Activated T-helper 9 cell treated with anti-CD3 and anti-CD28 coated beads, Interleukin-2, amount 50 U/mL, for 16 hours (primary cell): Measurements from ENCODE around the gene CHST15.

ENCODE experiments used
- DNase-seq: peaks from one replicate; pipeline ENCODE4 v3.0.0-alpha.2; 2020; ENCODE audit warnings: low read depth

The CHST15 gene

DNA sequence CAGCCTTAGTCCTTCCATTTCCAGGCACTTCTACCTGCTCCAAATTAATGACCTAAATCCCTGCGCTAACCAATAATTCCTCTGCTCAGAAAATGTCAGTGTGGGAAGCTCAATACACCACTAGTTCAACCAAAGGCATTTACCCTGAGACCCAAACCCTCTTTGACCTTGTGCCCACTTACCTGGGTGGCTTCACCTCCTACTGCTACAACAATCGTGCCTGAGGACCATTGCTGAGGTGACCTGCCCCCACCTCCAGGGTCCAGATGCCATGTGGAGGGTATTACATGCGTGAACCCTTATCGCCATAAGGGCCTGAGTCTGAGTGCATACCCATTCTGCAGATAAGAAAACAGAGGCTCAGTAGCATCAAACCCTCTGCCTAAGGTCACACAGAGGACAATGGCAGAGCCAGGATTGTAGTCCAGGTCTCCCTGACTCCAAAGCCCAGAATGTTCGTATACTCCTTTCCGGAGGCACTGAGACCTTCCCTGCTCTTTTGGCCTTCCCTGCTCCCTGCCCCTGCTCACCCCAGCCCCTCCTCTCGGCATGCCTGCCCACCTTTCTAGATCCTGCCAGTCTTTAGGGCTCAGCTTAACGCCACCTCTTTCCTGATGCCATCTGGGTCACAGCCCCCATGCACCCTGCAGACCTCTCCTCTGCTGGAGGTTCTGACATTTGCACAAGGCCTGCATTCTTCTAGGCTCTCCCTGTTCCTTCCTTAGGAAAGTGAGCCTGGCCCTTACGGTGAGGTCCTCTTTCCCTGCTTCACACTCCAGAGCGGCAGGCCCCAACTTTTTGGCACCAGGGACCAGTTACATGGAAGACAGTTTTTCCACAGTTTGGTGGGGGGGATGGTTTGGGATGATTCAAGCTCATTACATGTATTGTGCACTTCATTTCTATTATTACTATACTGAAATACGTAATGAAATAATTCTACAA, 94.9 kb downstream of the CHST15 start:
- no peak for DNase-seq

DNA sequence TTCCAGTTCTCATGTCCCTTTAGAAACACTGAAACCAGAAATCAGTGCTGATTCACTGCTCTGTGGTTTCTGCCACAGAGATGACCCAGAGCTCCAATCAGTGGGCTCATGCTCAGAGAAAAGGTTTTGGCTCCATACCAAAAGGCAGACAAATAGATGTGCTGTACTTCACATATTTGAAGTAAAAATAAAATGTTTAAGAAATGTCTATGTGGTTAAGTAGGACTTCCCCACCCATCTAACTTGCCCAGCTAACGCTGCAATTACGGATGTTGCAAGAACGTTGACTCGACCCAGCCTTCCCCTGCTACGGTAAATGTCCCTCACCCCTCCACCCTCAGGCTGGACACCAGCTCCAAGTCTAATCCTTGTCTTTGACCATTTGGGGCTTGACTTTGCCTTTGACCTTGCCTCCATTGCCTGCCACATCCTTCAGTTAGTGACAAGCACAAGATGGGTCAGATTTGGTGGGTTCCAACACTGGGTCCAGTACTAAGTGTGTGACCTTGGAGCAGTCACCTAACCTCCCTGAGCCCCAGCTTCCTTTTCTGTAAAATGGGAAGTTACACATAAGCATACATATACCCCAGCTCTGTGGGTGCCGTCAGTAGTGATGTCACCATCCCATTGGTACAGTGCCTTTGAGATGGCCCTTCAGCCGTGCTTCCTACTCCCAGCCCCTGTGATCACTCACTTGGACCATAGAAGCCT, 95.8 kb downstream of the CHST15 start:
- DNase-seq = no peak

DNA sequence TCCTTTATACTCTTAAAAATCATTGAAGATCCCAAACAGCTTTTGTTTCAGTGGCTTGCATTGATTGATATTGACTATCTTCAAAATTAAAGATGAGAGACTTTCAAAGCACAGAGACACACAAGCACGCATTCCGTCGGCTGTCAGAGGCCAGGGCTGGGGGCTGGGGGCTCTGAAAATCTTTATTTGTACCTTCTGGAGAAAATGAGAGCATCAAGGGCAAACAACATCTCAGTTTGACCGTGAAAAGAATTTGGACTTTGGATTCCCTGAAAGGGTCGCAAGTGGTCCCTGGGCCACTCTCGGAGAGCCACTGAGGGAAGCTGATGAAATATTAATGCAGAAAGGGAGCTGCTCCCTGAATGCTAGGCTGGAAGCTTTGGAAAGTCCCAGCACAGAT, 96.4 kb downstream of the CHST15 start:
- DNase-seq = no peak

DNA sequence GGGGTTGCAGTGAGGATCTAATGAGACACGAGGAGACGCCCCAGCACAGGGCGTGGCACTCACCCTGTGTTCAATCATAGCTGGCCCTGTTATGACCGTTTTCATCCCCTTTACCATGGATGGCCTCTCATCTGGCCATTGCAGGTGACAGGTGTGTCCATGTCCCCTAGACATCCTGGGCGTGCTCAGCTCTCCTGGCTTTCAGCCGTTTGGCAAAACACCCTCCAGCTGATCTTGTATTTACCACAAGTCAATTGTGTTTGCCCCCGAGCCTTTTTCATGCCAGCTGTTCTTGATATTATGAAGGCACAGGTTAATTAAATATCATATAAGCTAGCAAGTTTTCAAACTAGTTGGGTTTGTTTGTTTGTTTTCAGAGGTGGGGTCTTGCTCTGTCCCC, 97.1 kb downstream of the CHST15 start:
- DNase-seq = no peak

DNA sequence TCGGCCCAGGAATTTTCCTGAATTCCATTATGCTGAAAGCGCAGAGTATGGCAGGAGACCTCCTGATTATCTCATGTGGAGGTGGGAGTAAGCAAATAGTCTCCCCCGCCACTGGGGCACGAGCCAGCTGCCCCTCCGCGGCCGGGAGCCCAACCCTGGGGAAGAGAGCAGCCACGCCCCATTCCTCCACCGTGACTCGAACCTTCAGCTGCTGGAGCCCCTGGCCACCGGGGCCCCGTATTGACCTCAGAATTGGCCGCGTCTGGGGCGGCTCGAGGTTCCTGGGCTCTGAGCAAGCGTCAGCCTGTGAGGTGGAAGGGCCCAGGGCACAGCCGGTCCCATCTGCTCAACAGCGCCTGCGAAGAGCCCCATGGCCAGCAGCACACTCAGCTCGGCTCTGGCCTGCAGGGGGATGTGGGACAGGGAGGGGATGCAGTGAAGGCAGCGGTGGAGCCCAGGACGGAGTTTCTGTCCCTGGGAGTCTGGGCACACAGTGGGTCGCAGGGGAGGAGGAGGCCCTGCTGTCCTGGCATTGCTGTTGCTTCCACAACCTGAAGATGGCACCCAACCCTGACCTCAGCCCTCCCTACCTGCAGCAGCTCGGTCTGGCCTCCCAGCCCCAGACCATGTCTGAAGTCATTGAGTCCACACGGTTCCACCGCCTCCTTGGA, 97.8 kb downstream of the CHST15 start:
- DNase-seq = no peak

DNA sequence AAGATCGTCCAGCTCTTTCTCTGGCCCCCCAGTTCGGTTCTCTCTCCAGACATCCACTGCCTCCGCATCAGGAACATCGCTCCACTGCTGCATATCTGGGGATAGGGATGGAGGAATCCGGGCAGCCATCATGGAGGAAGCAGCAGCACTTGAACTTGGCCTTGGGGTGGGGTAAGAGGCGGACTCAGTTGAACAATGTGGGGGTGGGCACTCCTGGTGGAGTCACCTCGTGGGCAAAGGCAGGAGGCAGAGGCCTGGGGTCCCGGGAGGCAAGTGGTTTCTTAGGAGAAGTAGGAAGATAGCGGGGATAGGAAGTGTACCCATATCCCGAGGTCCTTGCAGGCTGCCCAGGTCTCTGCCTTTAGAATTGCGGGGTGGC, 98.3 kb downstream of the CHST15 start:
- DNase-seq = no peak

DNA sequence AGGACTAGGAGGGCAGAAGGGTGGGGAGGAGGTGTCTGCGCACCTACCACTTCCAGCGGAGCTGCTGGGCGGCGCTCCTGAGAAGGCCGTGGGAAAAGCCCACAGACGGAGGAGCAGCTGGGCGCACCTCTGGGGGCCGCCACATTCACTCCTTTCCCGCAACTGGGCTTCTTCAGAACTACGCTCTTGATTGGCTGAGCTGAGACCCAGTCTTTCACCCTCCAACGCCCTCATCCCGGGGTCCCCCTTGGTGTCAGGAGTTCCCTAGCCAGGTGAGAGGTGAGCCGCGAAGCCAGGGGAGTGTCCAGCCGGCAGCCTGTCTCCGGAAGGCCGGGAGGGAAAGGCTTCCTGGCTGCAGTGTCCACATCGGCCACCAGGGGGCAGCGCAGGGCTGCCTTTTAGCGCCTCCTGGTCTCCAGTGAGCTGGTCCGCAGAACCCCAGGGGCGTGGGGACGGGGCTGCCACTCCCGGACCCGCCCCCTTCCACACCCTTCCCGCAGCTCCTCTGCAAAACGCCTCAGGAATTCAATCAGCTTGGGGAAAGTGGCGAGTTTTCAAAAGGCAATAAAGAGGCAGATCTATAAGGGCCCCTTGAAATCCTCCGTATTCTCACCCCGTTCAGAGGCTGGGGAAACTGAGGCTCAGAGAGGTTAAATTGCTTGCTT, 98.8 kb downstream of the CHST15 start:
- DNase-seq = peak; percentile 73

DNA sequence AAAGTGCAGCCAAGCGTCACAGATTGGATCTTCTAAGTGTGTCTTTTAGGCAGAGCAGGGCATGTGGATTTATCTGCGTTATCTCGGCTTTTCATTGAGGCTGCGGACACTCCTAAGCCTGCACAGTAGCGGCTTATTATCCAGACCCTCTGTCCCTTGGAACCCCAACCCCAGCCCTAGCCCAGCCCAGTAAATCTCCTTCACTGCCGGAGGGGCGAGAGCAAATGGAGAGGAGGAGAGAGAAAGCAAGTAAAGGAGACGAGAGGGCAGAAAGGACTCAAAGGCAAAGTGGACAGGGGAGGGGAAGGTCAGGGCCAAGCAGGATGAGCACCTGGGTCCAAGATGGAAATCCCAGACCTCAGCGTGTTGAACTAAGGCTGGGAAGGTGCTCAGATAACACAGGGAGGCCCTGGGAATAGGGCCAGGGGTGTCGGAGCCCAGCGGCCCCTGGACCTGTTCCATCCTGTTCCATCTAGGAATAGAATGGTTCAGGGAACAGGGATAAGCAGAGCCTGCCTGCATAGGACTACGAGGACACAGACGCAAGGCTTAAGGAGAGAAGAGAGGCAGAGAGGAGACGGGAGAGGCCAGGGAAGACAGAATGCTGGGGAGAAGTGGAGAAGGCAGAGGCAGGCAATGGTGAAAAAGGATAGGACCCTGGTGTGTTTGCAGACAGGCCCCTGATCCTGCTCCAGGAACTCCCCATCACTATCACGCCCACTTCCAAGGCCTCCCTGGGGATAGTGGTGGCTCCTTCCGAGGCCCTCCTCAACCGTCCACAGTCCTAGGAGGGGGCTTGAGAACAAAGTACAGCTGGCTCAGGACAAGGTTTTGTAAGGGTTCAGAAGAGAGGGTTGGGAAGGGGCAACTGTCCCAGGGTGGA, 99.6 kb downstream of the CHST15 start:
- no peak for DNase-seq

DNA sequence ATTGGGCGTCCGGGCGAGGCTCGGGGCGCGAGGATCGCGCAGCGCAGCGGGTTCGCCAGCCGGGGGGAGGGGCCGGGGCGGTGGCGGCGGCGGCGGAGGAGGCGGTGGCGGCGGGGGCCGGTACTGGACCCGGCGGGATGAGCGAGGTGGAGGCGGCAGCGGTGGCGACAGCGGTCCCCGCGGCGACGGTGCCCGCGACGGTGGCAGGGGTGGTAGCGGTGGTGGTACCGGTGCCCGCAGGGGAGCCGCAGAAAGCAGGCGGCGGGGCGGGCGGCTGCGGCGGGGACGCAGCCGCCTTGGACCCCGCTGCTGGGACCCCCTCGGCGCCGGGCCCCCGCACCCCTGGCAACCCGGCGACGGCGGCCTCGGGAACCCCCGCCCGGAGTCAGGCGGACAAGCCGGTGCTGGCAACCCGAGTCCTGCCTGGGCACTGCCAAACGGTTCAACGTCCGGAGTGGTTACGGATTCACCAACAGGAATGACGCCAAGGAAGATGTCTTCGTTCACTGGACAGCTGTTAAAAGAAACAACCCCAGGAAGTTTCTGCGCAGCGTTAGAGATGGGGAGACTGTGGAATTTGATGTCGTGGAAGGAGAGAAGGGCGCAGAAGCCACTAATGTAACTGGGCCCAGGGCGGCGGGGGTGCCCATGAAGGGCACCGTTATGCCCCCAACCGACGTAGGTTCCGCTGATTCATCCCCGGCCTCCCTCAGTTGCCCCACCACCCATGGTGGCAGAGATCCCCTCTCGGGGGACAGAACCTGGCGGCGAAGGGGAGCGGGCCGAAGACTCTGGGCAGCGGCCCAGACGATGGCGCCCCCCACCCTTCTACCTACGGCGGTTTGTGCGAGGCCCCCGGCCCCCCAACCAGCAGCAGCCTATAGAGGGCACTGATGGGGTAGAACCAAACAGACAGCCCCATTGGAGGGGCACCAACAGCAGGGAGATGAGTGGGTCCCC, 101.5 kb downstream of the CHST15 start:
- no peak for DNase-seq

DNA sequence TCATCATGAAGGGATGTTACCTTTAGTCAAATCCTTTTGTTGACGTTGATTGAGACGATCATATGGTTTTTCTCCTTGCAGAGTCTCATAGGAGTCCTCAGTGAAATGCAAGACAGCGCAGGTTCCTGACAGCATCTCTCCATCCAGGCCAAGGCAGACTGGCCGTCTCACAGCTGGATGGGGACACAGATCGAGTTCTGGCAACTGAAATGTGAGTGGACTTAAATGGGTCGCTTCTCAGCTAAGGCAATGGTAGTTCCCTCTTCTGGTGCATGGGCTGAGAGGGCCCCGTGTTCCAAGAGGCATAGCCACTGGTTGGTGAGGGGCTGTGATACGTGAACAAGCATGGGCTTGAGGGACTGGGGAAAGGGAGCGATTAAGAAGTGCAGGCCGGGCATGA, 102.5 kb downstream of the CHST15 start:
- no peak for DNase-seq

DNA sequence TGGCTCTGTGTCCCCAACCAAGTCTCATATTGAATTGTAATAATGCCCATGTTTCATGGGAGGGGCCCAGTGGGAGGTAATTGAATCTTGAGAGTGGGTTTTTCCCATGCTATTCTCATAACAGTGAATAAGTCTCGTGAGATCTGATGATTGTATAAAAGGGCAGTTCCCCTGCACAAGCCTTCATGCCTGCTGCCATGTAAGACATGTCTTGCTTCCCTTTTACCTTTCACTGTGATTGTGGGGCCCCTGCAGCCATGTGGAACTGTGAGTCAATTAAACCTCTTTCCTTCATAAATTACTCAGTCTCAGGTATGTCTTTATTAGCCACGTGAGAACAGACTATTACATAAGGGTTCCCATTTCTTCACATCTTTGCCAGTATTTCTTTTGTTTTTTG, 104.7 kb downstream of the CHST15 start:
- no peak for DNase-seq

DNA sequence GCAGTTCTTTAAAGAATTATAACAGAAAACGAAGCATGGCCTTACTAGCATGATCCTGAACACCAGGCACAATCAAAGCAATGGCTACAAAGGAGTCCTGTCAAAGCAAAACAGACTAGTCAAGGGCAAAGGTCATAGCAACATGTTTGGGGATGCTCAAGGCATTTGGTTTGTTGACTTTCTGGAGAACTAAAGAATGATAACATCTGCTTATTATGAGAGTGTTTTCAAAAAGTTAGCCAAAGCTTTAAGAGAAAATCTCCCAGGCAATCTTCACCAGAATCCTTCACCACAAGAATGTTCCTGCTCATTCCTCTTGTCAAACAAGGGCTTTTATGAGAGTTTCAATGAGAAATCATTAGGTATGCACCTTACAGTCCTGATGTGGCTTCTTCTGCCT, 106.7 kb downstream of the CHST15 start:
- DNase-seq = no peak

DNA sequence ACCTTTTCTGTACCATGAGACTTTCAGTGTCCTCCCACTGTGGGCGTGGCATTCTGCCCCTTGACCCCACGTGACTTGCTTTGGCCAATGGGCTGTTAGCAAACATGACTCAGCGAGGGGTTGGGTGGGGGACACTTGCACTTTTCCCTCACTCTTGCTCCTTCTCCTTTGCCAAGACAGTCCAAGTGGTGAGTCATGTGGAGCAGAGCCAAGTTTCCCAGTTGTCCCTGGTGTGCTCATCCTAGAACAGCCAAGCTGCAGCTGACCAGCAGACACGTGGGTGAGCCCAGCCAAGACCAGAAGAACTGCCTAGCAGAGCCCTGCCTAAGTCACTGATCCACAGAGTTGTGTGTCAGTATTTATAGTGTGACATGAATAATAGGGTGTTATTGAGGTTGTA, 119.0 kb downstream of the CHST15 start:
- DNase-seq = no peak

DNA sequence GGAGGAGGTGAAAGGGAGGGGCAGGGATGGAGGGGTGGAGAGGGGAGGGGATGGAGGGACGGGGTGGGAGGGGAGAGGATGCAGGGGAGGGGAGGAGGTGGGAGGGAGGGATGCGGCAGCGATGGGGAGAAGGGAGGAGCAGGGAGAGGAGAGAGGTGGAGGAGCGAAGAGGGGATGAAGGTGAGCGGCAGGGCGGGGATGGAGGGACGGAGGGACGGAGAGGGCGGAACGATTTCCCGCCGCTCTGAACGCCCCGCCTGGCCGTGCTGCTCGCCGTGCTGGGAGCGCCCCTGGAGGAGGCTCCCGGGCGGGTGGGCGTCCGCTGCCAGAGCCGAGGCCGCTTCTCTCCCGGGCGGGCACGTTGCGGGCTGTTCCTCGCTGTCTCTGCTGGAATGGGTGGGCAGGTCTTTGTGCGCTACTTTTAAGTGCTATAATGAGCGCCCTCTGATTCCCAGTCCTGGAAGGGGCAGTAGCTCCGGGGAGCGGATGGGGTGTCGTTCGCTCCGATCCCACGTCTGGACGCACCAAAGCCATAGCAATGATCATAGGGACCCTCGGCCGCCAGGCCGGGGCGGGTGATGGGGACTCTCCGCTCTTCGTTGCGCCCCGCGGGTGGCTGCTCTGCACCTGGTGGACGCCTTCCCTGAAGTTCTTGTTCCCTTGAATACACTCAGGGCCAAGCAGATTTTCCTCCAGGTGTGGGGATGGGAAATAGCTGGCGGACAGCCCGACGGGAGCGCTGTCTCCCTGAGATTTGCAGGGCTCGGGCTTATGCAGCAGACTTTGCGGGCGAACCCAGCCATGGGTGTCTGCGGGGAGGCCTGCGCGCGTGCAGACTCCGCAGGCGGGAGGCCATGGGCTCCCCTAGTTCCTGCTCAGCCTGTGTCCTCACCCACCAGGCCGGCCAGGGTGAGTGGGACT, 120.7 kb downstream of the CHST15 start:
- DNase-seq = no peak

DNA sequence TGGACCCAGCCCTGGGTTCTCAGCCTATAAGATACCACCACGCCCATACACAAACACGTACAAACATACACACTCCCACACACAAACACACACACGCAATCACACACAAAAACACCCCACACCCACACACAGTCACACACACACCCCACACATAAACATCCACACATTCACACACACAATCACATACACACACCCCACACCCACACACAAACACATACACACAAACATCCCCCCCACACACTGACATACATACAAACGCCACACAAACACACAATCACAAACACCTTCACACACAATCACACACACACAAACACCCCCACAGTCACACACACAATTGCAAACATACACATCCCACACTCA, 122.5 kb downstream of the CHST15 start:
- DNase-seq = no peak

DNA sequence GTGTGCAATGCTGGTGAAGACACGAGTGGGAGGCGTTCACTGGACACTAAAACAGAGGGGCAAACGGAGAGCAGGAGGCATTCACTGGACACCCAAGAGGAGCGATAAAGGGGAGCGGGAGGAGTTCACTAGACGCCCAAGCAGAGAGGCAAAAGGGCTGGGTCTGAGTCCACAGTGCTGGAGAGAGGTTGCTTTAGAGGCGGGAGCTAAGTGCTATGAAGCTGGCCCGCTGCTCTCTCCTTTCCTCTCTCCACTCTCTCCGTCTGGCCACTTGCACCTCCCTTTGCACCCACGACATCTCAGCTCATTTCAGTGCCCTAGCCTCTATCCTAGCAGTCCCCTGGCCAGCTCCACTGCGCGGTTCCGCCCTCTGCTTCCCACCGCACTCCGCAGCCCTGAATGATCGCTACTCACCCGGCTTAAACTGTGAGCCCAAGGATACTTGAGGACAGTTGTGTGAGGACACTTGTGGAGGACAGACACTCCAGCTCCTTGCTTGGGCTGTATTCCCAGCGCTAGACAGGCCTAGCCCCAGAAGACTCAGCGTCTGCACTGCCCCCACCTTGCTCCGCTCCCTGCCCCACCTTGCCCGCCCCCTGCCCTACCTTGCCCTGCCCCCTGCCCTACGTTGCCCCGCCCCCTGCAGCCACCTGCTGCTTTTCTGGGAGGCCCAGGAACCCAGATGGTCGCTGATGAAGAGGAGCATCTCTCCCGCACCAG, 123.0 kb downstream of the CHST15 start:
- DNase-seq = no peak

DNA sequence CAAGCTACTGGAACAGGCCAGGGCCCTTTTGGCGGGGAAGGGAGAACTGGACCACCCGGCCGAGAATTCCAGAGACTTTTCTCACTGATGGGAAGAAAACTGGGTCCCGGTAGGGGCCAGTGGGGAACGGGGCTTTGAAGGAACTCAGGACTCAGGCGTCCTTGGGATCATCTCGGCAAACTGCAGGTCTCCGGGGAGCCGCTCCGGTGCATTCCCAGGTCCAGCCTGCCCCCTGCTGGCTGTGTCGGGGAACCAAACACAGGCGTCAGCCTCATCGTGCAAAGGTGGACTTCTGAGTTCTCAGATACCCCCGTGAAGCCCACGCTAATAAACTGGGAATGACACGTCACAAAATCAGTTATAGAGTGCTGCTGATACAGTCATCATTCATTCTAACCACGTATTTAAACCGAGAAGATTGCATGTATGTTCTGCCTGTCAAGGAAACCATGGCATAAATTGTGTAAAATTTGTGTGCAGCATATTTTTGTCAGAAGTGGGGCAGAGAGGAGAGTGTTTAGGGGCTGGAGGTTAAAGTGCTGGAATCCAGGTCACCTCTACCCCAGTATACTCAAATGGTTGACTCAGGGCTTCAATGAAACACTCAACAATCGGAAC, 125.7 kb downstream of the CHST15 start:
- DNase-seq = no peak

DNA sequence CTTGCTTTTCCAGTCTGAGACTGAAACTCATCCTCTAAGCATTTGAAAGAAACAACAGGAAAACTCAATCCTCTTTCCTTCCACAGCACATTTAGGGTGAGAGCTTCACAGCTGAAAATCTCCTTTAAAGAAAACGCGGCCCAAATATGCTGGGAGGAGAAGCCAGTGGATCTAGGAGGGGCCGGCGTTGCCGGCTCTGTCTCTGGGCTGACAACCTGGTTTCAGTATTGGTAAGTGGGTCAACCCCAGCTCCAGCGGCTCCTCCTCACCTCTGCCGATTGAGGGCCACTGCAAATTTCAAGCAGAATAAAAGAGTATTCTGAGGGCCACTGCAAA, 126.5 kb downstream of the CHST15 start:
- DNase-seq = no peak
